Memory B cell (primary cell): ENCODE measurements around the gene STAT3.

Experiments
- ATAC-seq: fragments of 150-1000 bp; cut with Tn5 transposase; 2 replicates; pipeline ENCODE4 v1.10.0; 2021; ENCODE audit warnings: low read depth, mild to moderate bottlenecking, moderate library complexity
- DNase-seq, 2 donors: peaks; one replicate each; pipeline ENCODE4 v3.0.0; 2022; ENCODE audit warnings: low spot score in 2 of 2
- H3K27ac Mint-ChIP-seq: one replicate; pipeline ENCODE4 v1.8.0; 2022; ENCODE audit warnings: mild to moderate bottlenecking, moderate library complexity, mixed read lengths
- H3K27me3 Mint-ChIP-seq: one replicate; pipeline ENCODE4 v1.8.0; 2022; ENCODE audit warnings: mixed read lengths
- H3K36me3 Mint-ChIP-seq: one replicate; pipeline ENCODE4 v1.8.0; 2022; ENCODE audit warnings: mild to moderate bottlenecking, mixed read lengths
- H3K4me1 Mint-ChIP-seq: one replicate; pipeline ENCODE4 v1.8.0; 2022; ENCODE audit warnings: mixed read lengths
- H3K4me3 Mint-ChIP-seq: one replicate; pipeline ENCODE4 v1.8.0; 2022; ENCODE audit warnings: mild to moderate bottlenecking, moderate library complexity, mixed read lengths
- H3K9me3 Mint-ChIP-seq: one replicate; pipeline ENCODE4 v1.8.0; 2022; ENCODE audit warnings: mixed read lengths

The STAT3 gene

GRCh38 chr17:42287305-42287976, 100.8 kb downstream of the STAT3 start:
- no peaks in the 10 kb centered on the region for H3K27me3 Mint-ChIP-seq
- H3K4me1 Mint-ChIP-seq: peaks cover 35% of the 10 kb centered on the region
- H3K36me3 Mint-ChIP-seq: peaks cover 7% of the 10 kb centered on the region
- no peaks in the 10 kb centered on the region for H3K9me3 Mint-ChIP-seq
- peak; percentile 16 to 34 for DNase-seq
- H3K27ac Mint-ChIP-seq: peak overlapping the region; percentile 95
- H3K4me3 Mint-ChIP-seq: peak overlapping the region; percentile 94
- peak; percentile 52 for ATAC-seq

- H3K27me3 Mint-ChIP-seq: no peaks in the 10 kb centered on the region
- no peak for ATAC-seq
- H3K4me1 Mint-ChIP-seq: peaks cover 32% of the 10 kb centered on the region
- H3K9me3 Mint-ChIP-seq: no peaks in the 10 kb centered on the region
- peak overlapping the region; percentile 95 for H3K27ac Mint-ChIP-seq
- peak overlapping the region; percentile 94 for H3K4me3 Mint-ChIP-seq
- H3K36me3 Mint-ChIP-seq: peaks cover 3% of the 10 kb centered on the region
- no peak for DNase-seq
Observed at GRCh38 chr17:42286411-42287221, 101.6 kb downstream of the STAT3 start.

- peaks cover 31% of the 10 kb centered on the region for H3K4me1 Mint-ChIP-seq
- no peaks in the 10 kb centered on the region for H3K9me3 Mint-ChIP-seq
- no peaks in the 10 kb centered on the region for H3K27me3 Mint-ChIP-seq
- DNase-seq: no peak
- H3K36me3 Mint-ChIP-seq: no peaks in the 10 kb centered on the region
- no peak overlapping the region for H3K27ac Mint-ChIP-seq
- no peak for ATAC-seq
- H3K4me3 Mint-ChIP-seq: no peak overlapping the region
Observed at GRCh38 chr17:42285346-42286050, 102.7 kb downstream of the STAT3 start.

- Mint-ChIP-seq H3K27me3 (no peaks in the 10 kb centered on the region), H3K4me3 (no peak overlapping the region), H3K9me3 (no peaks in the 10 kb centered on the region), H3K4me1 (peaks cover 26% of the 10 kb centered on the region), H3K27ac (no peak overlapping the region), H3K36me3 (no peaks in the 10 kb centered on the region)
- ATAC-seq (no peak), DNase-seq (no peak)
Observed at GRCh38 chr17:42284566-42284965, 103.7 kb downstream of the STAT3 start.

GRCh38 chr17:42284024-42284369, 104.2 kb downstream of the STAT3 start:
- Mint-ChIP-seq H3K9me3 (no peaks in the 10 kb centered on the region), H3K27ac (no peak overlapping the region), H3K27me3 (no peaks in the 10 kb centered on the region), H3K4me3 (no peak overlapping the region), H3K36me3 (no peaks in the 10 kb centered on the region), H3K4me1 (peaks cover 21% of the 10 kb centered on the region)
- ATAC-seq: no peak
- no peak for DNase-seq

GRCh38 chr17:42283241-42284023, 104.8 kb downstream of the STAT3 start:
- Mint-ChIP-seq H3K36me3 (no peaks in the 10 kb centered on the region), H3K27me3 (no peaks in the 10 kb centered on the region), H3K4me1 (peaks cover 21% of the 10 kb centered on the region), H3K27ac (no peak overlapping the region), H3K4me3 (no peak overlapping the region), H3K9me3 (no peaks in the 10 kb centered on the region)
- DNase-seq (no peak), ATAC-seq (no peak)

GRCh38 chr17:42282478-42283080, 105.7 kb downstream of the STAT3 start:
- H3K4me3 Mint-ChIP-seq: no peak overlapping the region
- DNase-seq: no peak
- H3K9me3 Mint-ChIP-seq: no peaks in the 10 kb centered on the region

GRCh38 chr17:42281571-42282096, 106.6 kb downstream of the STAT3 start:
- DNase-seq: no peak
- no peak overlapping the region for H3K4me3 Mint-ChIP-seq
- H3K9me3 Mint-ChIP-seq: no peaks in the 10 kb centered on the region
- H3K36me3 Mint-ChIP-seq: no peaks in the 10 kb centered on the region
- peaks cover 18% of the 10 kb centered on the region for H3K4me1 Mint-ChIP-seq
- no peak for ATAC-seq
- no peaks in the 10 kb centered on the region for H3K27me3 Mint-ChIP-seq
- H3K27ac Mint-ChIP-seq: no peak overlapping the region

More at GRCh38 chr17:42282478-42283080, 105.7 kb downstream of the STAT3 start:
- H3K27me3 Mint-ChIP-seq: no peaks in the 10 kb centered on the region
- H3K36me3 Mint-ChIP-seq: no peaks in the 10 kb centered on the region
- ATAC-seq: no peak
- H3K27ac Mint-ChIP-seq: no peak overlapping the region
- peaks cover 21% of the 10 kb centered on the region for H3K4me1 Mint-ChIP-seq

GRCh38 chr17:42279776-42280630, 108.2 kb downstream of the STAT3 start:
- H3K4me3 Mint-ChIP-seq: no peak overlapping the region
- no peak for DNase-seq

GRCh38 chr17:42277342-42277712, 110.9 kb downstream of the STAT3 start:
- ATAC-seq (no peak), DNase-seq (no peak)
- Mint-ChIP-seq H3K36me3 (no peaks in the 10 kb centered on the region), H3K27ac (peak overlapping the region; percentile 87), H3K4me1 (peaks cover 31% of the 10 kb centered on the region), H3K27me3 (no peaks in the 10 kb centered on the region), H3K9me3 (no peaks in the 10 kb centered on the region), H3K4me3 (peak overlapping the region; percentile 90)

More at GRCh38 chr17:42279776-42280630, 108.2 kb downstream of the STAT3 start:
- no peaks in the 10 kb centered on the region for H3K27me3 Mint-ChIP-seq
- no peaks in the 10 kb centered on the region for H3K9me3 Mint-ChIP-seq
- no peaks in the 10 kb centered on the region for H3K36me3 Mint-ChIP-seq
- peaks cover 17% of the 10 kb centered on the region for H3K4me1 Mint-ChIP-seq
- ATAC-seq: no peak
- H3K27ac Mint-ChIP-seq: no peak overlapping the region

- H3K27ac Mint-ChIP-seq: peak overlapping the region; percentile 87
- H3K9me3 Mint-ChIP-seq: no peaks in the 10 kb centered on the region
- H3K4me1 Mint-ChIP-seq: peaks cover 36% of the 10 kb centered on the region
- H3K27me3 Mint-ChIP-seq: no peaks in the 10 kb centered on the region
- ATAC-seq (no peak), DNase-seq (peak in 1 of 2 donors; percentile 16)
- H3K36me3 Mint-ChIP-seq: no peaks in the 10 kb centered on the region
- peak overlapping the region; percentile 90 for H3K4me3 Mint-ChIP-seq
Observed at GRCh38 chr17:42276609-42277341, 111.5 kb downstream of the STAT3 start.

GRCh38 chr17:42276359-42276608, 112.0 kb downstream of the STAT3 start, which contains the start of gene STAT5B:
Gene STAT5B, minus strand, starts transcription at chr17:42276391. Its CDS starts 44,264 bp downstream, at chr17:42232127.
- peak within 1 kb of the TSS; percentile 87 for H3K27ac Mint-ChIP-seq
- H3K36me3 Mint-ChIP-seq: no peaks in the 10 kb centered on the region
- H3K4me3 Mint-ChIP-seq: peak within 1 kb of the TSS; percentile 91
- H3K4me1 Mint-ChIP-seq: peaks cover 41% of the 10 kb centered on the region
- H3K9me3 Mint-ChIP-seq: no peaks in the 10 kb centered on the region
- no peaks in the 10 kb centered on the region for H3K27me3 Mint-ChIP-seq
- ATAC-seq: peak; percentile 83
- peak; percentile 72 to 78 for DNase-seq
